Renal pelvis (tissue), 12 donors: ENCODE data around the gene APP. TPM values are rescaled to one million over a fixed set of nuclear protein-coding genes. Genes with fewer than 3 reads are reported as not detected.

Experiments used
- DNase-seq: peaks from one replicate; pipeline ENCODE4 v3.0.0-alpha.2; 2013
- long read RNA-seq, 16 experiments: transcript quantifications; one replicate each; lab custom pipeline, GENCODE V29; 2026
- polyA plus RNA-seq, 3 donors: library from polyadenylated mRNA; unstranded; fragments of 120-200 nt; gene quantifications; one replicate each; pipeline ENCODE4 v1.2.1, GENCODE V29; 2013; ENCODE audit not compliant: insufficient read length in 3 of 3

The APP gene
- polyA plus RNA-seq, result 100 to 1,000 TPM; 807 to 871 (median 813) TPM
- long read RNA-seq, donor 1, transcript APP-202 (16 exons, 3,355 nt), result minor isoform, 10 of 211 reads
- long read RNA-seq, donor 1, transcript APP-204 (17 exons, 3,543 nt), result major isoform, 65 of 211 reads
- long read RNA-seq, donor 1, transcript APP-201 (18 exons, 3,467 nt), result minor isoform, 55 of 211 reads
- long read RNA-seq, donor 1, transcript APP-213 (3 exons, 816 nt), result minor isoform, 6 of 211 reads
- long read RNA-seq, donor 1, partial matches to known transcripts, result 72 of 211 reads
- long read RNA-seq, donor 1, other reads (novel, unspliced or antisense), result 0 of 211 reads
- long read RNA-seq, donor 2, transcript APP-201 (18 exons, 3,467 nt), result minor isoform, 76 of 289 reads
- long read RNA-seq, donor 2, transcript APP-204 (17 exons, 3,543 nt), result major isoform, 93 of 289 reads
- long read RNA-seq, donor 2, partial matches to known transcripts, result 107 of 289 reads
- long read RNA-seq, donor 2, other reads (novel, unspliced or antisense), result 5 of 289 reads
- long read RNA-seq, donor 3, transcript APP-201 (18 exons, 3,467 nt), result minor isoform, 53 of 245 reads
- long read RNA-seq, donor 3, transcript APP-213 (3 exons, 816 nt), result minor isoform, 5 of 245 reads
- long read RNA-seq, donor 3, transcript APP-204 (17 exons, 3,543 nt), result major isoform, 54 of 245 reads
- long read RNA-seq, donor 3, transcript APP-202 (16 exons, 3,355 nt), result minor isoform, 8 of 245 reads
- long read RNA-seq, donor 3, partial matches to known transcripts, result 125 of 245 reads
- long read RNA-seq, donor 3, other reads (novel, unspliced or antisense), result 0 of 245 reads
- long read RNA-seq, donor 4, transcript APP-204 (17 exons, 3,543 nt), result major isoform, 89 of 284 reads
- long read RNA-seq, donor 4, transcript APP-202 (16 exons, 3,355 nt), result minor isoform, 11 of 284 reads
- long read RNA-seq, donor 4, transcript APP-201 (18 exons, 3,467 nt), result minor isoform, 54 of 284 reads
- long read RNA-seq, donor 4, transcript APP-213 (3 exons, 816 nt), result minor isoform, 7 of 284 reads
- long read RNA-seq, donor 4, partial matches to known transcripts, result 116 of 284 reads
- long read RNA-seq, donor 4, other reads (novel, unspliced or antisense), result 6 of 284 reads
- long read RNA-seq, donor 5, transcript APP-201 (18 exons, 3,467 nt), result minor isoform, 27 of 94 reads
- long read RNA-seq, donor 5, transcript APP-204 (17 exons, 3,543 nt), result major isoform, 34 of 94 reads
- long read RNA-seq, donor 5, partial matches to known transcripts, result 27 of 94 reads
- long read RNA-seq, donor 5, other reads (novel, unspliced or antisense), result 0 of 94 reads
- long read RNA-seq, donor 6, transcript APP-204 (17 exons, 3,543 nt), result major isoform, 66 of 146 reads
- long read RNA-seq, donor 6, transcript APP-213 (3 exons, 816 nt), result minor isoform, 6 of 146 reads
- long read RNA-seq, donor 6, transcript APP-201 (18 exons, 3,467 nt), result minor isoform, 31 of 146 reads
- long read RNA-seq, donor 6, partial matches to known transcripts, result 39 of 146 reads
- long read RNA-seq, donor 6, other reads (novel, unspliced or antisense), result 0 of 146 reads
- long read RNA-seq, donor 7, transcript APP-213 (3 exons, 816 nt), result minor isoform, 10 of 399 reads
- long read RNA-seq, donor 7, transcript APP-204 (17 exons, 3,543 nt), result major isoform, 95 of 399 reads
- long read RNA-seq, donor 7, transcript APP-202 (16 exons, 3,355 nt), result minor isoform, 12 of 399 reads
- long read RNA-seq, donor 7, transcript APP-201 (18 exons, 3,467 nt), result minor isoform, 84 of 399 reads
- long read RNA-seq, donor 7, partial matches to known transcripts, result 197 of 399 reads
- long read RNA-seq, donor 7, other reads (novel, unspliced or antisense), result 0 of 399 reads
- long read RNA-seq, donor 8, transcript APP-204 (17 exons, 3,543 nt), result minor isoform, 25 of 100 reads
- long read RNA-seq, donor 8, transcript APP-201 (18 exons, 3,467 nt), result major isoform, 38 of 100 reads
- long read RNA-seq, donor 8, partial matches to known transcripts, result 27 of 100 reads
- long read RNA-seq, donor 8, other reads (novel, unspliced or antisense), result 0 of 100 reads
- long read RNA-seq, donor 9, transcript APP-204 (17 exons, 3,543 nt), result minor isoform, 75 of 366 reads
- long read RNA-seq, donor 9, transcript APP-201 (18 exons, 3,467 nt), result major isoform, 85 of 366 reads
- long read RNA-seq, donor 9, transcript APP-202 (16 exons, 3,355 nt), result minor isoform, 11 of 366 reads
- long read RNA-seq, donor 9, transcript APP-213 (3 exons, 816 nt), result minor isoform, 10 of 366 reads
- long read RNA-seq, donor 9, partial matches to known transcripts, result 173 of 366 reads
- long read RNA-seq, donor 9, other reads (novel, unspliced or antisense), result 6 of 366 reads
- long read RNA-seq, donor 10, transcript APP-202 (16 exons, 3,355 nt), result minor isoform, 7 of 275 reads
- long read RNA-seq, donor 10, transcript APP-213 (3 exons, 816 nt), result minor isoform, 6 of 275 reads
- long read RNA-seq, donor 10, transcript APP-201 (18 exons, 3,467 nt), result minor isoform, 36 of 275 reads
- long read RNA-seq, donor 10, transcript APP-204 (17 exons, 3,543 nt), result major isoform, 61 of 275 reads
- long read RNA-seq, donor 10, partial matches to known transcripts, result 165 of 275 reads
- long read RNA-seq, donor 10, other reads (novel, unspliced or antisense), result 0 of 275 reads
- long read RNA-seq, donor 11, transcript APP-213 (3 exons, 816 nt), result minor isoform, 5 of 185 reads
- long read RNA-seq, donor 11, transcript APP-202 (16 exons, 3,355 nt), result minor isoform, 5 of 185 reads
- long read RNA-seq, donor 11, transcript APP-201 (18 exons, 3,467 nt), result minor isoform, 32 of 185 reads
- long read RNA-seq, donor 11, transcript APP-204 (17 exons, 3,543 nt), result major isoform, 53 of 185 reads
- long read RNA-seq, donor 11, partial matches to known transcripts, result 89 of 185 reads
- long read RNA-seq, donor 11, other reads (novel, unspliced or antisense), result 0 of 185 reads
- long read RNA-seq, donor 12, transcript APP-202 (16 exons, 3,355 nt), result minor isoform, 20 of 360 reads
- long read RNA-seq, donor 12, transcript APP-204 (17 exons, 3,543 nt), result major isoform, 99 of 360 reads
- long read RNA-seq, donor 12, transcript APP-213 (3 exons, 816 nt), result minor isoform, 8 of 360 reads
- long read RNA-seq, donor 12, transcript APP-201 (18 exons, 3,467 nt), result minor isoform, 76 of 360 reads
- long read RNA-seq, donor 12, partial matches to known transcripts, result 152 of 360 reads
- long read RNA-seq, donor 12, other reads (novel, unspliced or antisense), result 5 of 360 reads
- long read RNA-seq, donor 13, transcript APP-204 (17 exons, 3,543 nt), result major isoform, 34 of 119 reads
- long read RNA-seq, donor 13, transcript APP-201 (18 exons, 3,467 nt), result minor isoform, 30 of 119 reads
- long read RNA-seq, donor 13, partial matches to known transcripts, result 48 of 119 reads
- long read RNA-seq, donor 13, other reads (novel, unspliced or antisense), result 0 of 119 reads
- long read RNA-seq, donor 14, transcript APP-202 (16 exons, 3,355 nt), result minor isoform, 16 of 643 reads
- long read RNA-seq, donor 14, transcript APP-204 (17 exons, 3,543 nt), result major isoform, 100 of 643 reads
- long read RNA-seq, donor 14, transcript APP-213 (3 exons, 816 nt), result minor isoform, 19 of 643 reads
- long read RNA-seq, donor 14, transcript APP-201 (18 exons, 3,467 nt), result minor isoform, 99 of 643 reads
- long read RNA-seq, donor 14, partial matches to known transcripts, result 391 of 643 reads
- long read RNA-seq, donor 14, other reads (novel, unspliced or antisense), result 12 of 643 reads
- long read RNA-seq, donor 15, transcript APP-204 (17 exons, 3,543 nt), result minor isoform, 62 of 193 reads
- long read RNA-seq, donor 15, transcript APP-202 (16 exons, 3,355 nt), result minor isoform, 12 of 193 reads
- long read RNA-seq, donor 15, transcript APP-213 (3 exons, 816 nt), result minor isoform, 5 of 193 reads
- long read RNA-seq, donor 15, transcript APP-201 (18 exons, 3,467 nt), result major isoform, 68 of 193 reads
- long read RNA-seq, donor 15, partial matches to known transcripts, result 46 of 193 reads
- long read RNA-seq, donor 15, other reads (novel, unspliced or antisense), result 0 of 193 reads
- long read RNA-seq, donor 16, transcript APP-204 (17 exons, 3,543 nt), result major isoform, 97 of 382 reads
- long read RNA-seq, donor 16, transcript APP-201 (18 exons, 3,467 nt), result minor isoform, 81 of 382 reads
- long read RNA-seq, donor 16, transcript APP-202 (16 exons, 3,355 nt), result minor isoform, 13 of 382 reads
- long read RNA-seq, donor 16, partial matches to known transcripts, result 186 of 382 reads
- long read RNA-seq, donor 16, other reads (novel, unspliced or antisense), result 0 of 382 reads

- peak; percentile 84 for DNase-seq
Measured at GRCh38 chr21:26170471-26171257, at the start of gene APP. Gene APP (minus strand): TSS chr21:26170770. CDS start chr21:26170620, 150 bp downstream.

DNA sequence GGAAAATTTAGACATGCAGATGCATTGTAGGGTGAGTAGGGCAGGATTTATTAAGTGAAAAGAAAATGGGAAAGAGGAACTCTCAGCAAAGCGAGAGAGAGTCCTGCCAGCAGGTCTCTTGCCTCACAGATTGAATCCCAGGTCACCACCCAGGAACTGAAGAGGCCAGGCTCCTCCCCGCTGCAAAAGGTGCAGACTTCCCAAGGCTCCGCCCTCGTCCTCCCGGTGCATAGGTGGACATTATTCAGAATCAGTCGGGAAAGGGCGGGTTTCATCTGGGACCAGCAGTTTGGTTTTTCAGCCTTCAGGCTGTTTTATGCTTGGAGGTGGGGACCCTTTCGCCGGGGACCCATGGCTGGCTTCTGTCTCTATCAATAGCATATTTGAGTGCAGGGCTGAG, 41.6 kb upstream of the APP start:
- no peak for DNase-seq

DNA sequence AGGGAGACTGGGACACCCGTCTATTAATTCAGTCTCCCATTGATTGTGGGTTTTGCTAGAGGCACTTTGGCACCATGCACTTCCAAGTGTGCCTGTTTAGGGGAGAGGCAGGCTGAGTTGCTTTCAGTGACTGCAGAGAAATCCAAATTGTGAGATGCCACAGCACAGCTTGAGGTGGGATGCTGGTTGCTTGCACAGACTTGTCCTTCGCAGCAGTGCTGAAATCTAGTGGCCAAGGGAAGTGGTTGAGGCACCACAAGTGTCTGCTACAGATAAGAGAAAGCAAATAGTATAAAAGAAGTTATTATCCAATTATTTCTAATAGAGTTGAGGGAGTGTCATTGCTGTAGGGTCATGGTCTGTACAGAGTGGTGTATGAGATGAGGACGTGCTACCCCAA, 40.0 kb upstream of the APP start:
- no peak for DNase-seq

GRCh38 chr21:26207021-26207420, 36.5 kb upstream of the APP start:
- no peak for DNase-seq

DNA sequence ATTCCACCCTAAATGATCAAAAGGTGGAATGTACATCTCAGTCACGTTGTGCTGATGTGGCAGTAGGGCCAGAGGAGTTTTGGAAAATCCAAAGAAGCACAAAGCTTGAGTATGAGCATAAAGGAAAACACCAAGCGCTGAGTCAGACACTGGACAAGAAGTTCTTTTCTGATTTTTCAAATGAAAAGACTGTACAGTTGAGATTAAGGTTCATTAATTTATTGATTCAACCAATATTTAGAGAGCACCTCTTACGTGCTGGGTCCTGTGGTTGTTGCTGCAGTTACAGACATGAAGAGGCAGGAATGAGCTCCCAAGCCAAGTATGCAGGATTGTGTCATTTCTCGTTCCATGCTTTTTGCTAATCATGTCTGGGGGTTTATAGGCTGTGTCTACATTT, 28.9 kb upstream of the APP start:
- DNase-seq, result no peak

GRCh38 chr21:26195708-26196107, 25.1 kb upstream of the APP start:
- no peak for DNase-seq

DNA sequence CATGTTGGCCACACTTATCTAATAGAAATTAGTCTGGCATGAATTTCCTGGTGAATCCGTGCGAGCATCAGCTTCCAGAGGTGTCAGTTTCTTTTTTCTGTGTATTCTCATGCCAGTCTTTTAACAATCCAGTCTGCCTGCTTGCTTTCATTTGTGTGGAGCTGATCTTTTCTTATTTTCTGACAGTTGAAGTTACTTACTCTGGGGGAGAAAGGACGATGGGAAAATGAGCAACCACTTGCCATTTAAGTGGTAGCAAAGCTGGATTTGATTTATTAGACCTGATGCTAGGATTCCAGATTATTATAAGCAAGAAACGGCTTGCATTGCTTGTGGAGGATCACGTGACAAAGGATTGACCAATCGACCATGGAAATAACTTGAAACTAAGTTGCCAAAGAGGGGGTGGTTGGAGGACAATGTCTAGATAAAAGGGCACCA, 24.3 kb upstream of the APP start:
- DNase-seq, result no peak

- DNase-seq, result no peak
Measured at GRCh38 chr21:26194326-26194725, 23.8 kb upstream of the APP start.

DNA sequence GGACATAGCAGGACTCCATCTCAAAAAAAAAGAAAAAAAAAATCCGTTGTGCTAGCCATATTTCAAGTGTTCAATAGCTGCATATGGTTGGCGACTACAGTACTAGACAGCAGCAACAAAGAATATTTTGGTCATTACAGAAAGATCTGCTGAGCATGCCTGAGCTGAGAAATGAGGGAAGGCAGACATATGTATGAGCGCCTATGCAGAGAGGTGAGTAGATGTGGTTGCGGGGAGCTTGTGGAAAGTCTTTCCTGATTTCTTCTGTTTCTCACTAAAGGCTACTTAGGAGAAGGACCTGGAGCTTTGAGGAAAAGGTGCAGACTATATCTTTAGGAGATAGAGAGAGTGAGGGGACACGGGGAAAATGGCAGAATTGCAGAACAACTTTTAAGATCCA, 21.0 kb upstream of the APP start:
- DNase-seq, result no peak

- no peak for DNase-seq
Measured at GRCh38 chr21:26188422-26188821, 17.9 kb upstream of the APP start.

DNA sequence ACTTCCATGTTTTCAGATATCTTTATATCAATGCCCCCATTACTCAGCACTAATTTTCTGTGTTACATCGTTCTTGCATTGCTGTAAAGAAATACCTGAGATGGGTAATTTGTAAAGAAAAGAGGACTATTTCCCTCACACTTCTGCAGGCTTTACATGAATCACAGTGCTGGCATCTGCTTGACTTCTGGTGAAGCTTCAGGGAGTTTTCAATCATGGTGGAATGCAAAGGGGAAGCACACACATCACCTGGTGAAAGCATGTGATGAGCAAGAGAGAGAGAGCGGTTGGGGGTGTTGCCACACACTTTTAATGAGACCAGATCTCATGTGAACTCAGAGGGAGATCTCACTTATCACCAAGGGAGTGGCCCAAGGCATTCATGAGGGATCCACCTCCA, 14.9 kb upstream of the APP start:
- no peak for DNase-seq

DNA sequence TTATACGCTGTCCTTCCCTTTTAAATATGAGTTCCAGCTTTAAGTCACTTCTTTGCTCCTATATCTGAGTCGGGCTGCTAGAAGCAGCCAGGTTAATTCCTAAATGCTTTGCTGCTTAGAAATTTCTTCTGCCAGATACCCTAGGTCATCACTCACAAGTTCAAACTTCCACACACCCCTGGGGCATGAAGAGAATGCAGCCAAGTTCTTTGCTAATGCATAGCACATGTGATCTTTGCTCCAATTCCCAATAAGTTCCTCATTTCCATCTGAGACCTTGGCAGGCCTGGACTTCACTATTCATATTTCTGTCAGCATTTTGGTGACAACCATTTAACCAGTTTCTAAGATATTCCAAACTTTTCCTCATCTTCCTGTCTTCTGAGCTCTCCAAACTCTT, 14.5 kb upstream of the APP start:
- DNase-seq, result no peak

- no peak for DNase-seq
Measured at GRCh38 chr21:26179501-26179900, 8.9 kb upstream of the APP start.

- DNase-seq, result no peak
Measured at GRCh38 chr21:26177746-26178426, 7.3 kb upstream of the APP start.
